GM21619 (cell line): Measurements from ENCODE around the gene LONRF3.

Source experiments
- ATAC-seq: cut with Tn5 transposase; IDR thresholded peaks from one replicate; pipeline ENCODE4 v1.9.1; 2021; ENCODE audit not compliant: unreplicated experiment

Gene LONRF3

GRCh38 chrX:119030990-119031389 lies 56.6 kb downstream of the LONRF3 start:
- ATAC-seq, result no peak

GRCh38 chrX:119036107-119037029 lies 62.0 kb downstream of the LONRF3 start:
- no peak for ATAC-seq

GRCh38 chrX:119040432-119040831 lies 66.0 kb downstream of the LONRF3 start:
- ATAC-seq, result no peak

GRCh38 chrX:119041175-119041574 lies 66.8 kb downstream of the LONRF3 start:
- no peak for ATAC-seq

- ATAC-seq, result no peak
These were observed 67.6 kb downstream of the LONRF3 start for GRCh38 chrX:119042040-119042439.

GRCh38 chrX:119042996-119043395 lies 68.6 kb downstream of the LONRF3 start:
- no peak for ATAC-seq

GRCh38 chrX:119045884-119046283 lies 71.5 kb downstream of the LONRF3 start:
- no peak for ATAC-seq

- no peak for ATAC-seq
These were observed 81.3 kb downstream of the LONRF3 start for GRCh38 chrX:119055687-119056086.

- no peak for ATAC-seq
These were observed 88.4 kb downstream of the LONRF3 start for GRCh38 chrX:119062750-119063374.

- no peak for ATAC-seq
These were observed 89.0 kb downstream of the LONRF3 start for GRCh38 chrX:119063428-119063827.

- no peak for ATAC-seq
These were observed 92.8 kb downstream of the LONRF3 start for GRCh38 chrX:119067023-119067739.
